ENCODE data around the gene PPARG. TPM values are rescaled to one million over a fixed set of nuclear protein-coding genes. Genes with fewer than 3 reads are reported as not detected.

PPARG gene
- total and polyA plus RNA-seq, 2 of the 8 experiments (the other 6 are each of a cell fraction or from before 2014, with no cell fraction given): 0.06 TPM; not detected in 1

GRCh38 chr3:12455740-12456139 is 166.9 kb downstream of the PPARG start (continued):
- TF ChIP-seq, protein P1, sequence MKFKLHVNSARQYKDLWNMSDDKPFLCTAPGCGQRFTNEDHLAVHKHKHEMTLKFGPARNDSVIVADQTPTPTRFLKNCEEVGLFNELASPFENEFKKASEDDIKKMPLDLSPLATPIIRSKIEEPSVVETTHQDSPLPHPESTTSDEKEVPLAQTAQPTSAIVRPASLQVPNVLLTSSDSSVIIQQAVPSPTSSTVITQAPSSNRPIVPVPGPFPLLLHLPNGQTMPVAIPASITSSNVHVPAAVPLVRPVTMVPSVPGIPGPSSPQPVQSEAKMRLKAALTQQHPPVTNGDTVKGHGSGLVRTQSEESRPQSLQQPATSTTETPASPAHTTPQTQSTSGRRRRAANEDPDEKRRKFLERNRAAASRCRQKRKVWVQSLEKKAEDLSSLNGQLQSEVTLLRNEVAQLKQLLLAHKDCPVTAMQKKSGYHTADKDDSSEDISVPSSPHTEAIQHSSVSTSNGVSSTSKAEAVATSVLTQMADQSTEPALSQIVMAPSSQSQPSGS (IDR thresholded peaks at IDR 0.05; ENCODE audit: low read length): no peak
- no peak for TF ChIP-seq CBX5 (IDR thresholded peaks at IDR 0.05; ENCODE audit: low read depth, low read length)
- no peak for TF ChIP-seq GABPA (IDR thresholded peaks at IDR 0.05; ENCODE audit: borderline replicate concordance, insufficient read depth, low read length)
- no peak for TF ChIP-seq BRCA1 (IDR thresholded peaks at IDR 0.05; ENCODE audit: low read depth, low read length)
- TF ChIP-seq CHD7 (IDR thresholded peaks at IDR 0.05; ENCODE audit: insufficient replicate concordance, low read length): no peak
- TF ChIP-seq POU5F1 (IDR thresholded peaks at IDR 0.05; ENCODE audit: low read depth, low read length): no peak
- no peak for TF ChIP-seq CHD1 (IDR thresholded peaks at IDR 0.05; ENCODE audit: low read depth, low read length)
